ENCODE measurements around the gene COL15A1.

- TF ChIP-seq POLR2A (IDR thresholded peaks at IDR 0.05; ENCODE audit: low read length) (no peak), GATA1 (IDR thresholded peaks at IDR 0.05; ENCODE audit: low read depth, low read length) (no peak)
Measured at GRCh38 chr9:98903961-98904411, 39.7 kb upstream of the COL15A1 start.
